H1 (cell line): ENCODE data around the gene SLC12A7. TPM values are rescaled to one million over a fixed set of nuclear protein-coding genes. Genes with fewer than 3 reads are reported as not detected.

Experiments
- CTCF ChIA-PET: fragments of 300-600 bp; sonication (Branson Sonifier 250); formaldehyde crosslinking; loops from one replicate; lab custom pipeline; 2021; ENCODE audit not compliant: partially characterized antibody; lab: Charles Lee
- POLR2A ChIA-PET: fragments of 300-600 bp; sonication (Branson Sonifier 250); formaldehyde crosslinking; loops from one replicate; lab custom pipeline; 2021; ENCODE audit warnings: inconsistent platforms; ENCODE audit not compliant: partially characterized antibody; lab: Charles Lee
- DNase-seq, 2 experiments: peaks; one replicate each; pipeline versions ENCODE4 v3.0.0 to v3.0.0-alpha.2; 2010 to 2022; ENCODE audit warnings: low spot score in 2 of 2, low read depth in 1 of 2, mixed read lengths in 1 of 2
- FAIRE-seq: peaks from 2 replicates; lab custom pipeline; 2011; peaks lifted over from hg19 to GRCh38; lab: Jason Lieb, UNC
- H2AFZ ChIP-seq: 2 replicates; pipeline ENCODE4 v1.8.1; 2012; ENCODE audit warnings: low read length, inconsistent platforms
- H2AK5ac ChIP-seq: 2 replicates; pipeline ENCODE4 v1.6.1; 2013; ENCODE audit warnings: low read depth, low read length
- H2BK120ac ChIP-seq: replicated peaks from 2 replicates; pipeline ENCODE3; 2013; ENCODE audit warnings: low read depth, low read length, inconsistent platforms
- H2BK12ac ChIP-seq: 2 replicates; pipeline ENCODE4 v1.6.1; 2013; ENCODE audit warnings: low read depth, low read length
- H2BK15ac ChIP-seq: 2 replicates; pipeline ENCODE4 v1.6.1; 2013; ENCODE audit warnings: low read length
- H2BK20ac ChIP-seq: 2 replicates; pipeline ENCODE4 v1.6.1; 2013; ENCODE audit warnings: low read length
- H2BK5ac ChIP-seq: 2 replicates; pipeline ENCODE4 v1.6.1; 2013; ENCODE audit warnings: low read depth, low read length
- H3K14ac ChIP-seq: 2 replicates; pipeline ENCODE4 v1.6.1; 2013; ENCODE audit warnings: inconsistent platforms; ENCODE audit not compliant: insufficient read length
- H3K18ac ChIP-seq: 2 replicates; pipeline ENCODE4 v1.6.1; 2013; ENCODE audit warnings: low read length; ENCODE audit errors: extremely low read depth
- H3K23ac ChIP-seq: 2 replicates; pipeline ENCODE4 v1.6.1; 2013; ENCODE audit warnings: inconsistent platforms; ENCODE audit not compliant: insufficient read length
- H3K23me2 ChIP-seq: 2 replicates; pipeline ENCODE4 v1.6.1; 2013; ENCODE audit warnings: low read depth, low read length
- H3K27ac ChIP-seq: 2 replicates; pipeline ENCODE4 v1.6.1; 2011; ENCODE audit warnings: low read depth, low read length, inconsistent platforms
- H3K27me3 ChIP-seq, 4 experiments: replicated peaks in 1 of 4; 1 replicate in 1 of 4; 2 replicates in 3 of 4; pipeline versions ENCODE4 v1.6.1 to v1.8.1; 2011 to 2013; ENCODE audit warnings: low read length in 3 of 4, mild to moderate bottlenecking in 3 of 4, inconsistent platforms in 2 of 4, mixed read lengths in 2 of 4, moderate library complexity in 1 of 4; ENCODE audit not compliant: control insufficient read depth in 3 of 4, insufficient read depth in 3 of 4; ENCODE audit errors: extremely low read depth in 1 of 4
- H3K36me3 ChIP-seq, 4 experiments: 2 replicates each; pipeline versions ENCODE4 v1.6.1 to v1.8.1; 2011 to 2013; ENCODE audit warnings: mild to moderate bottlenecking in 4 of 4, low read length in 3 of 4, moderate library complexity in 2 of 4, control low read depth in 1 of 4, inconsistent platforms in 1 of 4; ENCODE audit not compliant: insufficient read depth in 4 of 4, control insufficient read depth in 2 of 4
- H3K4ac ChIP-seq: replicated peaks from 2 replicates; pipeline ENCODE3; 2013; ENCODE audit warnings: low read length, low read depth, mixed read lengths, inconsistent platforms; ENCODE audit not compliant: insufficient read length
- H3K4me1 ChIP-seq, 4 experiments: replicated peaks in 1 of 4; 1 replicate in 1 of 4; 2 replicates in 3 of 4; pipeline versions ENCODE4 v1.6.1 to v1.8.1; 2011 to 2013; ENCODE audit warnings: low read length in 3 of 4, inconsistent platforms in 2 of 4, mixed read lengths in 1 of 4; ENCODE audit not compliant: insufficient read depth in 4 of 4, control insufficient read depth in 3 of 4
- H3K4me2 ChIP-seq, 2 experiments: 2 replicates each; pipeline versions ENCODE4 v1.6.1 to v1.8.1; 2011 to 2013; ENCODE audit warnings: low read depth in 2 of 2, low read length in 2 of 2, control low read depth in 1 of 2, inconsistent platforms in 1 of 2, mild to moderate bottlenecking in 1 of 2; ENCODE audit not compliant: insufficient read depth in 1 of 2
- H3K4me3 ChIP-seq, 4 experiments: fragments of 200-600, 300-600 bp in 1 of 4; sonication (generic), shearing (Covaris generic), sonication (Bioruptor Twin) in 1 of 4; 2 replicates each; pipeline versions ENCODE4 v1.5.1 to v1.8.1; 2011 to 2016; ENCODE audit warnings: low read length in 4 of 4, low read depth in 3 of 4, control low read depth in 2 of 4, inconsistent platforms in 2 of 4, mild to moderate bottlenecking in 2 of 4, mixed read lengths in 1 of 4, moderate library complexity in 1 of 4; ENCODE audit not compliant: insufficient read depth in 2 of 4; ENCODE audit errors: extremely low read depth in 1 of 4
- H3K56ac ChIP-seq: replicated peaks from 2 replicates; pipeline ENCODE3; 2013; ENCODE audit warnings: low read depth, mild to moderate bottlenecking, mixed read lengths, low read length, inconsistent platforms; ENCODE audit not compliant: insufficient read length
- H3K79me1 ChIP-seq: 2 replicates; pipeline ENCODE4 v1.6.1; 2013; ENCODE audit warnings: low read depth, low read length, control low read depth
- H3K79me2 ChIP-seq, 2 experiments: 2 replicates each; pipeline versions ENCODE4 v1.6.1 to v1.8.1; 2012 to 2013; ENCODE audit warnings: low read length in 2 of 2, mild to moderate bottlenecking in 2 of 2, inconsistent platforms in 1 of 2; ENCODE audit not compliant: insufficient read depth in 2 of 2, control insufficient read depth in 1 of 2
- H3K9ac ChIP-seq, 4 experiments: replicated peaks in 1 of 4; 1 replicate in 1 of 4; 2 replicates in 3 of 4; pipeline versions ENCODE4 v1.6.1 to v1.8.1; 2011 to 2013; ENCODE audit warnings: low read depth in 3 of 4, low read length in 3 of 4, control low read depth in 2 of 4, mild to moderate bottlenecking in 2 of 4, moderate library complexity in 2 of 4, inconsistent platforms in 1 of 4; ENCODE audit errors: extremely low read depth in 1 of 4
- H3K9me3 ChIP-seq, 2 experiments: 2 replicates each; pipeline versions ENCODE4 v1.6.1 to v1.8.1; 2012 to 2013; ENCODE audit warnings: mild to moderate bottlenecking in 2 of 2, moderate library complexity in 2 of 2, control low read depth in 1 of 2, inconsistent platforms in 1 of 2, low read depth in 1 of 2, low read length in 1 of 2, mixed read lengths in 1 of 2; ENCODE audit not compliant: insufficient read depth in 2 of 2
- H4K20me1 ChIP-seq, 2 experiments: replicated peaks in 1 of 2; 2 replicates each; pipeline versions ENCODE3 to v1.8.1; 2011 to 2013; ENCODE audit warnings: inconsistent platforms in 2 of 2, low read length in 2 of 2, mild to moderate bottlenecking in 1 of 2; ENCODE audit not compliant: insufficient read depth in 2 of 2, control insufficient read depth in 1 of 2
- H4K5ac ChIP-seq: 2 replicates; pipeline ENCODE4 v1.6.1; 2013; ENCODE audit warnings: low read length, low read depth, mixed read lengths, inconsistent platforms; ENCODE audit not compliant: insufficient read length
- H4K8ac ChIP-seq: 2 replicates; pipeline ENCODE4 v1.8.0; 2013; ENCODE audit warnings: mild to moderate bottlenecking, moderate library complexity, low read length, inconsistent platforms; ENCODE audit not compliant: insufficient read depth; ENCODE audit errors: extremely low read depth
- H4K91ac ChIP-seq: replicated peaks from 2 replicates; pipeline ENCODE3; 2013; ENCODE audit warnings: low read length, mixed read lengths, inconsistent platforms; ENCODE audit not compliant: insufficient read length
- BCL11A ChIP-seq, 2 experiments: IDR thresholded peaks; one replicate each; pipeline ENCODE4 v1.6.1; 2011; ENCODE audit warnings: low read depth in 2 of 2, low read length in 2 of 2, mild to moderate bottlenecking in 2 of 2
- EGR1 ChIP-seq: IDR thresholded peaks from 2 replicates; pipeline ENCODE4 v1.6.1; 2011; ENCODE audit warnings: low read depth, low read length, borderline replicate concordance
- GTF2F1 ChIP-seq: IDR thresholded peaks from 2 replicates; pipeline ENCODE4 v1.6.1; 2012; ENCODE audit warnings: low read depth, low read length, improper control_type of control experiment, borderline replicate concordance
- KDM5A ChIP-seq: fragments of 200-600 bp; IDR thresholded peaks from 2 replicates; pipeline ENCODE4 v1.7.1; 2012; ENCODE audit warnings: mild to moderate bottlenecking, low read length, inconsistent platforms, mixed read lengths
- RAD21 ChIP-seq, 2 experiments: IDR thresholded peaks in 1 of 2; conservative IDR thresholded peaks in 1 of 2; 2 replicates each; pipeline ENCODE4 v1.6.1; 2011; ENCODE audit warnings: low read depth in 2 of 2, low read length in 2 of 2, improper control_type of control experiment in 1 of 2, inconsistent platforms in 1 of 2, mild to moderate bottlenecking in 1 of 2, moderate library complexity in 1 of 2
- SIN3A ChIP-seq, 2 experiments: IDR thresholded peaks in 1 of 2; conservative IDR thresholded peaks in 1 of 2; 2 replicates each; pipeline ENCODE4 v1.6.1; 2011 to 2012; ENCODE audit warnings: low read length in 2 of 2, improper control_type of control experiment in 1 of 2, low read depth in 1 of 2, mild to moderate bottlenecking in 1 of 2
- SP2 ChIP-seq: IDR thresholded peaks from 2 replicates; pipeline ENCODE4 v1.6.1; 2012; ENCODE audit warnings: mild to moderate bottlenecking, low read length, inconsistent platforms
- TAF7 ChIP-seq: optimal IDR thresholded peaks from 2 replicates; pipeline ENCODE3; 2011; ENCODE audit warnings: low read depth, mild to moderate bottlenecking, inconsistent platforms, low read length, moderate library complexity, borderline replicate concordance
- TBP ChIP-seq: IDR thresholded peaks from 2 replicates; pipeline ENCODE4 v1.6.1; 2011; ENCODE audit warnings: low read depth, low read length, improper control_type of control experiment
- WGBS, 2 experiments: shearing (Covaris generic) in 1 of 2; methylation state at CpG; one replicate each; pipeline versions ENCODE4 v1.1.6 to v1.1.7; 2013 to 2015; ENCODE audit warnings: low lambda C conversion rate in 2 of 2, mixed read lengths in 2 of 2, inconsistent platforms in 1 of 2, low coverage in 1 of 2, missing lambda C conversion rate in 1 of 2; ENCODE audit not compliant: insufficient replicate concordance in 2 of 2, insufficient coverage in 1 of 2, insufficient read length in 1 of 2; ENCODE audit errors: extremely low coverage in 1 of 2, missing lambda C conversion rate in 1 of 2; 5-methylcytosine and 5-hydroxymethylcytosine counted together
- polyA plus RNA-seq, 7 experiments: library from polyadenylated mRNA; depleted of rRNA in 3 of 7; stranded (reverse) in 5 of 7; unstranded in 2 of 7; fragments of >200 nt in 5 of 7; fragments of 200-250 nt in 2 of 7; gene quantifications; 1 replicate in 5 of 7; 2 replicates in 1 of 7; 4 replicates in 1 of 7; pipeline versions ENCODE4 v1.2.1 to v1.2.3, GENCODE V29; 2011 to 2013; ENCODE audit warnings: missing spikeins in 2 of 7, mixed read lengths in 2 of 7
- total RNA-seq: library from RNA; stranded (reverse); fragmentation: NEBNext Ultra II Directional; extraction: Animal tissue kit (Norgen Biotek cat#: 25700); gene quantifications from 2 replicates; pipeline ENCODE4 v1.2.1, GENCODE V29; 2021
- TF ChIP-seq, protein P1 (sequence below): IDR thresholded peaks from 2 replicates; pipeline ENCODE4 v1.6.1; 2011; ENCODE audit warnings: low read length, improper control_type of control experiment
- TF ChIP-seq, protein P2 (sequence below): IDR thresholded peaks from 2 replicates; pipeline ENCODE4 v1.6.1; 2012; ENCODE audit warnings: inconsistent platforms

Gene SLC12A7
- total and polyA plus RNA-seq, 2 of the 8 experiments (the other 6 are each of a cell fraction or from before 2014, with no cell fraction given), result 23.5 to 39.7 TPM

DNA sequence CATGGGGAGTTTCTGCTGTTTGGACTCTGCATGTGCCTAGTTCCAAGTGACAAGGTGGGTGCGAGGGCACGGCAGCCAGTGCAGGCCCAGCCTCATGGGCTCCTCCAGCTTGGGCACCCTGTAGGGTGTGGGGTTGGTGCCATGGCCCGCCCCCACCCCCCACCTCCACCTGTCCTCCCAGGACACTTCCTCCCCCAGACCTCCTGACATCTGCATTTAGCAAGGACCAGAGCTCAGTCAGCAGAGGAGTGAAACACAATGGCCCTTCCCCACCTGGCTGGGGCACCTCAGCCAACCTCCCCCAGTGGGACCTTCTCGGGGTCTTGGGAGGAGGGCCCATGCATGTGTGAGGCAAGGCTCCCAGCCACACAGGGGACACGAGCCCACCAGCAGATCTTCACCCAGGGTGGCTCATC lies 105.2 kb downstream of the SLC12A7 start:
- POLR2A ChIA-PET, result interaction anchor here (1.3 kb wide), 1 partner anchor 75 kb away, joined by 3 read pairs; no protein-coding TSS in a partner anchor
- DNase-seq, result no peak
- no peak overlapping the region for H3K14ac ChIP-seq
- no peak for TF ChIP-seq EGR1
- no peak for TF ChIP-seq TBP
- TF ChIP-seq GTF2F1, result no peak
- TF ChIP-seq, protein P1, sequence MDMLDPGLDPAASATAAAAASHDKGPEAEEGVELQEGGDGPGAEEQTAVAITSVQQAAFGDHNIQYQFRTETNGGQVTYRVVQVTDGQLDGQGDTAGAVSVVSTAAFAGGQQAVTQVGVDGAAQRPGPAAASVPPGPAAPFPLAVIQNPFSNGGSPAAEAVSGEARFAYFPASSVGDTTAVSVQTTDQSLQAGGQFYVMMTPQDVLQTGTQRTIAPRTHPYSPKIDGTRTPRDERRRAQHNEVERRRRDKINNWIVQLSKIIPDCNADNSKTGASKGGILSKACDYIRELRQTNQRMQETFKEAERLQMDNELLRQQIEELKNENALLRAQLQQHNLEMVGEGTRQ, result no peak
- no peak for TF ChIP-seq TAF7
- no peak for TF ChIP-seq SIN3A (conservative IDR thresholded peaks at IDR 0.05 in 1 of 2, IDR thresholded peaks at IDR 0.05 in 1 of 2; ENCODE audit: low read depth in 1 of 2, low read length in 2 of 2)
- TF ChIP-seq, protein P2, sequence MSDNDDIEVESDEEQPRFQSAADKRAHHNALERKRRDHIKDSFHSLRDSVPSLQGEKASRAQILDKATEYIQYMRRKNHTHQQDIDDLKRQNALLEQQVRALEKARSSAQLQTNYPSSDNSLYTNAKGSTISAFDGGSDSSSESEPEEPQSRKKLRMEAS, result no peak
- no peak for TF ChIP-seq BCL11A (IDR thresholded peaks at IDR 0.05; ENCODE audit: low read depth in 2 of 2, low read length in 2 of 2)
- no peak for TF ChIP-seq SP2
- no peak for TF ChIP-seq KDM5A
- TF ChIP-seq RAD21 (IDR thresholded peaks at IDR 0.05 in 1 of 2, conservative IDR thresholded peaks at IDR 0.05 in 1 of 2; ENCODE audit: low read depth in 2 of 2, low read length in 2 of 2), result no peak

More for the DNA sequence above, 105.2 kb downstream of the SLC12A7 start:
- no peak overlapping the region for H2BK15ac ChIP-seq
- no peak overlapping the region for H3K23ac ChIP-seq
- no peaks in the 10 kb centered on the region; the same call in 1 of the 2 replicates for H3K79me1 ChIP-seq
- no peak overlapping the region for H4K91ac ChIP-seq
- no peaks in the 10 kb centered on the region for H3K79me2 ChIP-seq
- H3K36me3 ChIP-seq, result no peaks in the 10 kb centered on the region; a peak in 1 of 8 replicates
- no peak overlapping the region for H2AFZ ChIP-seq
- no peak overlapping the region for H3K4ac ChIP-seq
- H2BK5ac ChIP-seq, result no peak overlapping the region
- H2BK20ac ChIP-seq, result no peak overlapping the region
- H3K9me3 ChIP-seq, result no peaks in the 10 kb centered on the region
- no peak overlapping the region for H2AK5ac ChIP-seq
- H3K27me3 ChIP-seq, result peaks cover 26 to 68% (median 60%) of the 10 kb centered on the region in 4 experiments
- peaks cover 0 to 4% of the 10 kb centered on the region in 2 experiments for H4K20me1 ChIP-seq
- H3K4me1 ChIP-seq, result peaks cover 3 to 24% (median 7%) of the 10 kb centered on the region in 4 experiments; a peak in 6 of 7 replicates
- no peak overlapping the region for H3K4me3 ChIP-seq
- H4K8ac ChIP-seq, result no peak overlapping the region
- H3K9ac ChIP-seq, result no peak overlapping the region
- H3K23me2 ChIP-seq, result peaks cover 5% of the 10 kb centered on the region; the same call in 1 of the 2 replicates
- no peak overlapping the region for H3K27ac ChIP-seq
- WGBS, 2 experiments, result 84% methylated on average over 5 of the region's 5 CpGs; no CpG with 5 or more reads in 1 of the 2 experiments
- H2BK120ac ChIP-seq, result no peak overlapping the region
- H3K18ac ChIP-seq, result no peak overlapping the region
- no peak overlapping the region for H3K56ac ChIP-seq
- CTCF ChIA-PET, result interaction anchor here (0.6 to 7.2 kb wide), 26 partner anchors 9 to 1754 kb away, joined by 3 to 71 read pairs (median 6); no protein-coding TSS in a partner anchor
- H2BK12ac ChIP-seq, result no peak overlapping the region
- no peak for FAIRE-seq
- no peak overlapping the region for H4K5ac ChIP-seq
- no peak overlapping the region for H3K4me2 ChIP-seq
